ENCODE results near the gene SPTLC1. TPM values are rescaled to one million over a fixed set of nuclear protein-coding genes. Genes with fewer than 3 reads are reported as not detected.

SPTLC1 gene
- total and polyA plus RNA-seq, 2 of the 8 experiments (the other 6 are each of a cell fraction or from before 2014, with no cell fraction given), result 34.2 to 62.1 TPM

DNA sequence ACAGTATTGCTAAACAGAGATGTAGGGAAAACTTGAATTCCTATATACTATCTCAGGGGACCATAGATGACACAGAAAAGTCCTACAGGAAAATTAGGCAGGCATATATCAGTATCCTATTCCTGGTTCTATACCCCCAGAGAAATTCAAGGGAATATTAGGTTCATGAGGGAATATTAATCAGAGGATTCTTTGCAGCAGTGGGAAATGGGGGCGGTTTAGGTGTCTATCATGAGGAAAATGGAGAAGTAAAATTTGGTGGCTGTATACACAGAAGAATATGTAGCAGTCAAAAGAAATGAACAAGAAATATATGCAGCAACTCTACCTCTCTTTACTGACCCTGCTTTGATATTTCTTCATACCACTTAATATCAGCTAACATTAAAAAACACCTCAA, 20.0 kb downstream of the SPTLC1 start:
- Histone ChIP-seq H2BK15ac (ENCODE audit: low read length) (no peak overlapping the region), H3K9me3 (ENCODE audit: insufficient read depth in 2 of 2, low read depth in 1 of 2, low read length in 1 of 2) (no peaks in the 10 kb centered on the region; a peak in 1 of 4 replicates), H3K79me1 (ENCODE audit: low read depth, low read length) (peaks cover 4% of the 10 kb centered on the region), H2BK120ac (replicated peaks; ENCODE audit: low read depth, low read length) (no peak overlapping the region), H4K5ac (ENCODE audit: insufficient read length, low read depth, low read length) (no peak overlapping the region), H3K27ac (ENCODE audit: low read depth, low read length) (no peak overlapping the region), H3K4me3 (ENCODE audit: extremely low read depth in 1 of 4, insufficient read depth in 2 of 4, low read depth in 3 of 4, low read length in 4 of 4) (no peak overlapping the region), H3K23me2 (ENCODE audit: low read depth, low read length) (no peaks in the 10 kb centered on the region), H3K4me2 (ENCODE audit: insufficient read depth in 1 of 2, low read depth in 2 of 2, low read length in 2 of 2) (no peak overlapping the region), H3K36me3 (ENCODE audit: control insufficient read depth in 2 of 4, insufficient read depth in 4 of 4, low read length in 3 of 4) (0 out of 8 replicates have a peak, but pooled peaks cover 0 to 5% (median 0%) of the 10 kb centered on the region in 4 experiments), H2BK20ac (ENCODE audit: low read length) (no peak overlapping the region), H3K14ac (ENCODE audit: insufficient read length) (no peak overlapping the region), H2AFZ (ENCODE audit: low read length) (no peak overlapping the region), H4K91ac (replicated peaks; ENCODE audit: insufficient read length, low read length) (no peak overlapping the region), H3K4me1 (replicated peaks in 1 of 4; ENCODE audit: control insufficient read depth in 3 of 4, insufficient read depth in 4 of 4, low read length in 3 of 4) (peaks cover 0 to 2% (median 0%) of the 10 kb centered on the region in 4 experiments; a peak in 1 of 7 replicates), H4K20me1 (replicated peaks in 1 of 2; ENCODE audit: control insufficient read depth in 1 of 2, insufficient read depth in 2 of 2, low read length in 2 of 2) (no peaks in the 10 kb centered on the region), H3K4ac (replicated peaks; ENCODE audit: insufficient read length, low read depth, low read length) (no peak overlapping the region), H3K79me2 (ENCODE audit: control insufficient read depth in 1 of 2, insufficient read depth in 2 of 2, low read length in 2 of 2) (peaks cover 0 to 56% of the 10 kb centered on the region in 2 experiments; a peak in 3 of 4 replicates), H3K18ac (ENCODE audit: extremely low read depth, low read length) (no peak overlapping the region), H3K9ac (replicated peaks in 1 of 4; ENCODE audit: extremely low read depth in 1 of 4, low read depth in 3 of 4, low read length in 3 of 4) (no peak overlapping the region), H3K23ac (ENCODE audit: insufficient read length) (no peak overlapping the region), H4K8ac (ENCODE audit: extremely low read depth, insufficient read depth, low read length) (no peak overlapping the region), H2BK5ac (ENCODE audit: low read depth, low read length) (no peak overlapping the region), H3K27me3 (replicated peaks in 1 of 4; ENCODE audit: control insufficient read depth in 3 of 4, extremely low read depth in 1 of 4, insufficient read depth in 3 of 4, low read length in 3 of 4) (no peaks in the 10 kb centered on the region), H3K56ac (replicated peaks; ENCODE audit: insufficient read length, low read depth, low read length) (no peak overlapping the region), H2AK5ac (ENCODE audit: low read depth, low read length) (no peak overlapping the region), H2BK12ac (ENCODE audit: low read depth, low read length) (no peak overlapping the region)
- CTCF ChIA-PET (ENCODE audit: partially characterized antibody), result interaction anchor here (1.0 kb wide), 1 partner anchor 141 kb away, joined by 3 read pairs; no protein-coding TSS in a partner anchor
- DNase-seq (ENCODE audit: low read depth in 1 of 2, low spot score in 2 of 2) (no peak), FAIRE-seq (no peak)
- POLR2A ChIA-PET (ENCODE audit: partially characterized antibody), result no interaction called here
- WGBS, 2 experiments (ENCODE audit: extremely low coverage in 1 of 2, insufficient coverage in 1 of 2, insufficient read length in 1 of 2, insufficient replicate concordance in 2 of 2, low coverage in 1 of 2, low lambda C conversion rate in 2 of 2, missing lambda C conversion rate in 1 of 2), result 100% methylated on average over 1 of the region's 1 CpG; no CpG with 5 or more reads in 1 of the 2 experiments
- TF ChIP-seq SIRT6 (IDR thresholded peaks at IDR 0.05; ENCODE audit: low read length), result no peak
- no peak for TF ChIP-seq EP300 (IDR thresholded peaks at IDR 0.05; ENCODE audit: borderline replicate concordance in 1 of 2, low read depth in 2 of 2, low read length in 2 of 2)
- no peak for TF ChIP-seq SRF (IDR thresholded peaks at IDR 0.05; ENCODE audit: low read depth, low read length)
- TF ChIP-seq FOSL1 (IDR thresholded peaks at IDR 0.05; ENCODE audit: insufficient read depth, low read depth, low read length), result no peak
- no peak for TF ChIP-seq EGR1 (IDR thresholded peaks at IDR 0.05; ENCODE audit: borderline replicate concordance, low read depth, low read length)
- TF ChIP-seq SAP30 (IDR thresholded peaks at IDR 0.05; ENCODE audit: insufficient read depth, insufficient replicate concordance, low read length), result no peak
- TF ChIP-seq HDAC2 (IDR thresholded peaks at IDR 0.05; ENCODE audit: borderline replicate concordance in 1 of 2, low read depth in 2 of 2, low read length in 2 of 2), result no peak
- TF ChIP-seq POU5F1 (IDR thresholded peaks at IDR 0.05; ENCODE audit: low read depth, low read length), result no peak
- TF ChIP-seq NRF1 (IDR thresholded peaks at IDR 0.05; ENCODE audit: low read depth, low read length), result no peak
- TF ChIP-seq RNF2 (IDR thresholded peaks at IDR 0.05; ENCODE audit: borderline replicate concordance, low read depth, low read length, missing control alignments, poor library complexity, severe bottlenecking), result no peak
- TF ChIP-seq JUN (IDR thresholded peaks at IDR 0.05; ENCODE audit: low read depth, low read length), result no peak
- TF ChIP-seq BACH1 (IDR thresholded peaks at IDR 0.05; ENCODE audit: low read length), result no peak
- no peak for TF ChIP-seq SP2 (IDR thresholded peaks at IDR 0.05; ENCODE audit: low read length)
- no peak for TF ChIP-seq MAFK (IDR thresholded peaks at IDR 0.05; ENCODE audit: low read depth, low read length)
